Neuronal stem cell (in vitro differentiated cells): ENCODE measurements around the gene KAT7.

Experiments used
- DNase-seq: peaks from one replicate; pipeline ENCODE4 v3.0.0-alpha.2; 2013; ENCODE audit warnings: low spot score
- H2AFZ ChIP-seq: one replicate; pipeline ENCODE4 v1.6.1; 2013; ENCODE audit warnings: mild to moderate bottlenecking, low read length, inconsistent platforms
- H2AK5ac ChIP-seq: 2 replicates; pipeline ENCODE4 v1.6.1; 2013; ENCODE audit warnings: low read depth, mild to moderate bottlenecking, inconsistent platforms, low read length, moderate library complexity, mixed read lengths
- H2BK120ac ChIP-seq: 2 replicates; pipeline ENCODE4 v1.6.1; 2013; ENCODE audit warnings: low read depth, mild to moderate bottlenecking, inconsistent platforms, low read length, moderate library complexity, mixed read lengths
- H2BK12ac ChIP-seq: one replicate; pipeline ENCODE4 v1.6.1; 2013; ENCODE audit warnings: low read length, inconsistent platforms
- H2BK15ac ChIP-seq: 2 replicates; pipeline ENCODE4 v1.6.1; 2013; ENCODE audit warnings: mild to moderate bottlenecking, low read length, inconsistent platforms, mixed read lengths
- H2BK5ac ChIP-seq: one replicate; pipeline ENCODE4 v1.6.1; 2013; ENCODE audit warnings: inconsistent platforms, mild to moderate bottlenecking, low read length, moderate library complexity
- H3K14ac ChIP-seq: one replicate; pipeline ENCODE4 v1.6.1; 2013; ENCODE audit warnings: low read length, inconsistent platforms
- H3K18ac ChIP-seq: 2 replicates; pipeline ENCODE4 v1.6.1; 2013; ENCODE audit warnings: low read length, inconsistent platforms
- H3K23ac ChIP-seq: 2 replicates; pipeline ENCODE4 v1.6.1; 2013; ENCODE audit warnings: low read depth, mild to moderate bottlenecking, mixed read lengths, low read length, inconsistent platforms; ENCODE audit not compliant: poor library complexity
- H3K27ac ChIP-seq: replicated peaks from 3 replicates; pipeline ENCODE4 v1.5.1; 2013; ENCODE audit warnings: low read length, inconsistent platforms
- H3K27me3 ChIP-seq, 3 experiments: 2 replicates each; pipeline ENCODE4 v1.6.1; 2013; ENCODE audit warnings: low read length in 3 of 3, mild to moderate bottlenecking in 2 of 3, inconsistent platforms in 1 of 3, low read depth in 1 of 3, mixed read lengths in 1 of 3, moderate library complexity in 1 of 3; ENCODE audit not compliant: control insufficient read depth in 3 of 3, insufficient read depth in 3 of 3
- H3K36me3 ChIP-seq, 2 donors: replicated peaks in 1 of 2; 2 replicates each; pipeline ENCODE4 v1.6.1; 2013; ENCODE audit warnings: low read length in 2 of 2; ENCODE audit not compliant: control insufficient read depth in 2 of 2, insufficient read depth in 2 of 2
- H3K4ac ChIP-seq: 2 replicates; pipeline ENCODE4 v1.6.1; 2013; ENCODE audit warnings: inconsistent platforms, mild to moderate bottlenecking, low read length, moderate library complexity
- H3K4me1 ChIP-seq, 2 donors: 1 replicate in 1 of 2; 2 replicates in 1 of 2; pipeline ENCODE4 v1.6.1; 2013; ENCODE audit warnings: low read length in 2 of 2, low read depth in 1 of 2; ENCODE audit not compliant: control insufficient read depth in 2 of 2, insufficient read depth in 1 of 2
- H3K4me2 ChIP-seq: one replicate; pipeline ENCODE4 v1.6.1; 2013; ENCODE audit warnings: mild to moderate bottlenecking, low read length, inconsistent platforms; ENCODE audit not compliant: insufficient read depth, poor library complexity, severe bottlenecking
- H3K4me3 ChIP-seq, 2 donors: 2 replicates each; pipeline ENCODE4 v1.5.1; 2013; ENCODE audit warnings: low read length in 2 of 2, mild to moderate bottlenecking in 2 of 2, inconsistent platforms in 1 of 2, moderate library complexity in 1 of 2
- H3K79me1 ChIP-seq: one replicate; pipeline ENCODE4 v1.6.1; 2013; ENCODE audit warnings: low read depth, mild to moderate bottlenecking, inconsistent platforms, low read length, moderate library complexity
- H3K9ac ChIP-seq: one replicate; pipeline ENCODE4 v1.6.1; 2013; ENCODE audit warnings: mild to moderate bottlenecking, low read depth, low read length, inconsistent platforms; ENCODE audit not compliant: poor library complexity
- H3K9me3 ChIP-seq, 2 donors: replicated peaks in 1 of 2; 2 replicates each; pipeline versions ENCODE3 to v1.6.1; 2013; ENCODE audit warnings: low read length in 2 of 2, mild to moderate bottlenecking in 2 of 2, inconsistent platforms in 1 of 2, low read depth in 1 of 2, mixed read lengths in 1 of 2, moderate library complexity in 1 of 2; ENCODE audit not compliant: control insufficient read depth in 2 of 2, insufficient read depth in 1 of 2
- H4K8ac ChIP-seq: one replicate; pipeline ENCODE4 v1.6.1; 2013; ENCODE audit warnings: low read depth, mild to moderate bottlenecking, inconsistent platforms, low read length, moderate library complexity
- H4K91ac ChIP-seq: one replicate; pipeline ENCODE4 v1.6.1; 2013; ENCODE audit warnings: low read length, low read depth, mild to moderate bottlenecking, inconsistent platforms; ENCODE audit not compliant: poor library complexity
- WGBS, 2 donors: extraction: QIAGEN DNeasy Blood & Tissue Kit; methylation state at CpG; one replicate each; pipeline ENCODE4 v1.1.7; 2013; ENCODE audit warnings: missing lambda C conversion rate in 2 of 2, mixed read lengths in 1 of 2; ENCODE audit not compliant: insufficient read length in 2 of 2, insufficient replicate concordance in 1 of 2; ENCODE audit errors: extremely low coverage in 2 of 2; 5-methylcytosine and 5-hydroxymethylcytosine counted together

The KAT7 gene

GRCh38 chr17:49870298-49870697 lies 81.8 kb downstream of the KAT7 start:
- H2BK120ac ChIP-seq = no peak overlapping the region
- H3K23ac ChIP-seq = peak overlapping the region; percentile 81
- H3K9ac ChIP-seq = no peak overlapping the region
- H3K36me3 ChIP-seq = no peaks in the 10 kb centered on the region
- H4K91ac ChIP-seq = peak overlapping the region; percentile 83
- DNase-seq = no peak
- WGBS, 2 donors = no CpG with 5 or more reads among the region's 11 CpGs
- H3K27ac ChIP-seq = no peak overlapping the region
- peak overlapping the region; percentile 82 for H2BK15ac ChIP-seq
- no peak overlapping the region for H3K4ac ChIP-seq
- no peak overlapping the region for H2BK12ac ChIP-seq
- H3K4me1 ChIP-seq = peaks cover 11 to 24% of the 10 kb centered on the region in 2 donors
- no peak overlapping the region for H3K14ac ChIP-seq
- H3K9me3 ChIP-seq = no peaks in the 10 kb centered on the region
- no peaks in the 10 kb centered on the region for H3K79me1 ChIP-seq
- no peak overlapping the region for H3K4me2 ChIP-seq
- H3K18ac ChIP-seq = peak overlapping the region; percentile 24
- peak overlapping the region in 1 of 2 donors; percentile 37 for H3K4me3 ChIP-seq
- no peak overlapping the region for H2BK5ac ChIP-seq
- no peak overlapping the region for H2AFZ ChIP-seq
- peaks cover 0 to 57% (median 0%) of the 10 kb centered on the region in 3 experiments for H3K27me3 ChIP-seq
- H4K8ac ChIP-seq = no peak overlapping the region
- H2AK5ac ChIP-seq = peak overlapping the region; percentile 77

GRCh38 chr17:49871211-49871610 lies 82.7 kb downstream of the KAT7 start:
- Histone ChIP-seq H2BK120ac (no peak overlapping the region), H3K18ac (peak overlapping the region; percentile 49), H3K4me2 (no peak overlapping the region), H2BK15ac (peak overlapping the region; percentile 82), H3K4me1 (peaks cover 2 to 23% of the 10 kb centered on the region in 2 donors), H3K27me3 (peaks cover 0 to 65% (median 0%) of the 10 kb centered on the region in 3 experiments), H2BK5ac (no peak overlapping the region), H3K9ac (no peak overlapping the region), H2BK12ac (peak overlapping the region; percentile 50), H3K79me1 (no peaks in the 10 kb centered on the region), H3K14ac (peak overlapping the region; percentile 22), H3K4ac (no peak overlapping the region), H3K27ac (no peak overlapping the region), H4K8ac (no peak overlapping the region), H3K4me3 (no peak overlapping the region), H2AFZ (no peak overlapping the region), H3K9me3 (no peaks in the 10 kb centered on the region), H3K23ac (no peak overlapping the region), H2AK5ac (peak overlapping the region; percentile 77), H4K91ac (no peak overlapping the region), H3K36me3 (no peaks in the 10 kb centered on the region)
- no CpG with 5 or more reads among the region's 7 CpGs for WGBS, 2 donors
- DNase-seq = no peak

DNA sequence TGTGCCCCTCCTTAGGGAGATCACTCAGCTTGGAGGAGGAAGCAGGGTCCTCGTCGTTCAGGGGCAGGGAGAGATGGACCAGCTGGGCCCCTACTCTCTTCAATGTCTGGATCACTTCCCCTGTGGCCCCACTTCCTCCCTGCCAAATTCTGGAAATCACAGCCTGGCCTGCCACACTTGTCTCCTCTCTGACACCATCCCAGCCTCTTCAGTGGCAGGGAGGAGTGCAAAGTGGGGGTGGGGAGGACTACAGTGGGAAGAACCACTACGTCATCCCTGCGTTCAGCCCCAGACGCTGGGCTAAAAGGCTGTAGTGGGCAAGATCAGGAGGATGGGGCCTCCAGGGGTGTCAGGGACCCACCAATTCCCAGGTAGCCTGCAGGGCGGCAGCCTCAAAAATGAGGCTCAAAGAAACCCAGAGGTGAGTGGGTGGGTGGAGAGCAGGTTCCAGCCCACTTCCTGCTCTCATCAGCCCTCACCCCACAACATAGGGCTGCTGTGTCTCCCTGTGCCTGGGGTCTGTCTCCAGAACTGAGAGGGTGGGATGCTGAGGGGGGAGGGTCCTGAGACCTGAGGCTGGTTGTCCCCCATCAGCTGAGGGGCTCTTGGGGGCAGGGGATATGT lies 84.4 kb downstream of the KAT7 start:
- Histone ChIP-seq H3K4ac (no peak overlapping the region), H2AFZ (no peak overlapping the region), H2BK15ac (no peak overlapping the region), H2BK12ac (peak overlapping the region; percentile 75), H3K79me1 (no peaks in the 10 kb centered on the region), H3K14ac (peak overlapping the region; percentile 43), H3K23ac (peak overlapping the region; percentile 26), H2BK5ac (no peak overlapping the region), H3K27me3 (peaks cover 0 to 76% (median 0%) of the 10 kb centered on the region in 3 experiments), H3K4me3 (no peak overlapping the region), H3K9me3 (no peaks in the 10 kb centered on the region), H4K91ac (no peak overlapping the region), H3K4me1 (peaks cover 0 to 17% of the 10 kb centered on the region in 2 donors), H2BK120ac (no peak overlapping the region), H3K4me2 (no peak overlapping the region), H3K36me3 (no peaks in the 10 kb centered on the region), H4K8ac (no peak overlapping the region), H3K9ac (no peak overlapping the region), H3K18ac (peak overlapping the region; percentile 84), H2AK5ac (peak overlapping the region; percentile 8), H3K27ac (no peak overlapping the region)
- no peak for DNase-seq
- WGBS, 2 donors = no CpG with 5 or more reads among the region's 6 CpGs

GRCh38 chr17:49873466-49873865 lies 85.0 kb downstream of the KAT7 start:
- Histone ChIP-seq H2BK12ac (no peak overlapping the region), H3K18ac (no peak overlapping the region), H3K4me2 (no peak overlapping the region), H3K27me3 (peaks cover 0 to 74% (median 0%) of the 10 kb centered on the region in 3 experiments), H3K23ac (no peak overlapping the region), H4K91ac (no peak overlapping the region), H3K9ac (no peak overlapping the region), H3K79me1 (no peaks in the 10 kb centered on the region), H3K9me3 (no peaks in the 10 kb centered on the region), H3K27ac (no peak overlapping the region), H3K4me1 (peaks cover 0 to 12% of the 10 kb centered on the region in 2 donors), H3K36me3 (no peaks in the 10 kb centered on the region), H2AFZ (no peak overlapping the region), H2AK5ac (no peak overlapping the region), H2BK5ac (no peak overlapping the region), H2BK120ac (no peak overlapping the region), H4K8ac (no peak overlapping the region), H3K4ac (no peak overlapping the region), H3K14ac (no peak overlapping the region), H3K4me3 (no peak overlapping the region), H2BK15ac (no peak overlapping the region)
- no peak for DNase-seq
- no CpG with 5 or more reads among the region's 6 CpGs for WGBS, 2 donors
